Breast epithelium (tissue), 3 donors: ENCODE measurements around the gene ASTN2.

ENCODE experiments used
- POLR2A ChIP-seq: fragments of 450-650 bp; IDR thresholded peaks from one replicate; pipeline ENCODE4 v1.6.1; 2016; ENCODE audit warnings: antibody characterized with exemption, mild to moderate bottlenecking, moderate library complexity
- POLR2AphosphoS5 ChIP-seq, 3 donors: sonication (generic); formaldehyde crosslinking; IDR thresholded peaks; one replicate each; pipeline ENCODE4 v1.6.1; 2017; ENCODE audit warnings: antibody characterized with exemption in 3 of 3
- TF ChIP-seq, protein P1 (sequence below), 3 donors: fragments of 450-650 bp; IDR thresholded peaks; one replicate each; pipeline ENCODE4 v1.5.1; 2016 to 2017; ENCODE audit warnings: antibody characterized with exemption in 3 of 3, mild to moderate bottlenecking in 3 of 3, moderate library complexity in 3 of 3

- TF ChIP-seq, protein P1, sequence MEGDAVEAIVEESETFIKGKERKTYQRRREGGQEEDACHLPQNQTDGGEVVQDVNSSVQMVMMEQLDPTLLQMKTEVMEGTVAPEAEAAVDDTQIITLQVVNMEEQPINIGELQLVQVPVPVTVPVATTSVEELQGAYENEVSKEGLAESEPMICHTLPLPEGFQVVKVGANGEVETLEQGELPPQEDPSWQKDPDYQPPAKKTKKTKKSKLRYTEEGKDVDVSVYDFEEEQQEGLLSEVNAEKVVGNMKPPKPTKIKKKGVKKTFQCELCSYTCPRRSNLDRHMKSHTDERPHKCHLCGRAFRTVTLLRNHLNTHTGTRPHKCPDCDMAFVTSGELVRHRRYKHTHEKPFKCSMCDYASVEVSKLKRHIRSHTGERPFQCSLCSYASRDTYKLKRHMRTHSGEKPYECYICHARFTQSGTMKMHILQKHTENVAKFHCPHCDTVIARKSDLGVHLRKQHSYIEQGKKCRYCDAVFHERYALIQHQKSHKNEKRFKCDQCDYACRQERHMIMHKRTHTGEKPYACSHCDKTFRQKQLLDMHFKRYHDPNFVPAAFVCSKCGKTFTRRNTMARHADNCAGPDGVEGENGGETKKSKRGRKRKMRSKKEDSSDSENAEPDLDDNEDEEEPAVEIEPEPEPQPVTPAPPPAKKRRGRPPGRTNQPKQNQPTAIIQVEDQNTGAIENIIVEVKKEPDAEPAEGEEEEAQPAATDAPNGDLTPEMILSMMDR (IDR thresholded peaks at IDR 0.05) = no peak
- no peak for TF ChIP-seq POLR2A
- TF ChIP-seq POLR2AphosphoS5 (IDR thresholded peaks at IDR 0.05) = no peak
Measured at GRCh38 chr9:117453737-117454136, 38.9 kb upstream of the ASTN2 start.
